ENCODE results near the gene BPTF. TPM values are rescaled to one million over a fixed set of nuclear protein-coding genes. Genes with fewer than 3 reads are reported as not detected.

BPTF gene
- total RNA-seq: 100 to 1,000 TPM in 3 of 4 donors, 10 to 100 TPM in 1; 88.8 to 143 (median 116) TPM

- Histone ChIP-seq H3K4me1 (peaks cover 13 to 18% of the 10 kb centered on the region in 2 donors), H3K4me3 (replicated peaks in 1 of 3) (peak within 1 kb of the TSS; percentile 53 to 88 (median 55)), H3K9me3 (no peaks in the 10 kb centered on the region), H3K27ac (peak within 1 kb of the TSS; percentile 88 to 96 (median 90)), H3K27me3 (no peaks in the 10 kb centered on the region), H3K36me3 (no peaks in the 10 kb centered on the region)
- intact Hi-C loops (cut with DNase I): no loop called here
- TF ChIP-seq POLR2A (IDR thresholded peaks at IDR 0.05) (peak in 1 of 2 donors; percentile 83), CTCF (IDR thresholded peaks at IDR 0.05) (peak; percentile 26 to 99 (median 96))
- WGBS, 2 donors: 0% methylated on average over 28 to 67 of the region's 88 CpGs
- DNase-seq: peak; percentile 90 to 92
These were observed at the start of gene BPTF for GRCh38 chr17:67824735-67825626. Gene BPTF (plus strand): TSS chr17:67825503. CDS start chr17:67825725, 222 bp downstream.

- H3K36me3 ChIP-seq: no peaks in the 10 kb centered on the region
- no peaks in the 10 kb centered on the region for H3K4me1 ChIP-seq
- intact Hi-C loops (cut with DNase I): no loop called here
- peak; percentile 29 to 40 for DNase-seq
- no peaks in the 10 kb centered on the region for H3K9me3 ChIP-seq
- H3K27me3 ChIP-seq: no peaks in the 10 kb centered on the region
- peak in 3 of 6 experiments; percentile 22 to 47 (median 28) for TF ChIP-seq CTCF (IDR thresholded peaks at IDR 0.05)
- TF ChIP-seq POLR2A (IDR thresholded peaks at IDR 0.05): no peak
- no peak overlapping the region for H3K4me3 ChIP-seq (replicated peaks in 1 of 3)
- no peak overlapping the region for H3K27ac ChIP-seq
- 33 to 36% methylated on average over 13 of the region's 13 CpGs for WGBS, 2 donors
These were observed 46.1 kb upstream of the BPTF start for GRCh38 chr17:67779098-67779672.

GRCh38 chr17:67784364-67785121 is 40.8 kb upstream of the BPTF start:
- H3K4me3 ChIP-seq (replicated peaks in 1 of 3): no peak overlapping the region
- 75 to 85% methylated on average over 10 of the region's 10 CpGs for WGBS, 2 donors
- no peaks in the 10 kb centered on the region for H3K27me3 ChIP-seq
- intact Hi-C loops (cut with DNase I): no loop called here
- H3K9me3 ChIP-seq: no peaks in the 10 kb centered on the region
- no peaks in the 10 kb centered on the region for H3K36me3 ChIP-seq
- H3K27ac ChIP-seq: no peak overlapping the region
- peak in 1 of 2 donors; percentile 1 for DNase-seq
- TF ChIP-seq POLR2A (IDR thresholded peaks at IDR 0.05): no peak
- TF ChIP-seq CTCF (IDR thresholded peaks at IDR 0.05): no peak
- H3K4me1 ChIP-seq: no peaks in the 10 kb centered on the region

- WGBS, 2 donors: 86 to 94% methylated on average over 3 of the region's 3 CpGs
- no peak overlapping the region for H3K4me3 ChIP-seq (replicated peaks in 1 of 3)
These were observed 40.2 kb upstream of the BPTF start for GRCh38 chr17:67785122-67785477.

More at GRCh38 chr17:67785122-67785477, 40.2 kb upstream of the BPTF start:
- Histone ChIP-seq H3K9me3 (no peaks in the 10 kb centered on the region), H3K27me3 (no peaks in the 10 kb centered on the region), H3K4me1 (no peaks in the 10 kb centered on the region), H3K36me3 (no peaks in the 10 kb centered on the region), H3K27ac (no peak overlapping the region)
- intact Hi-C loops (cut with DNase I): no loop called here
- DNase-seq: no peak
- TF ChIP-seq POLR2A (IDR thresholded peaks at IDR 0.05): no peak
- no peak for TF ChIP-seq CTCF (IDR thresholded peaks at IDR 0.05)
